Measurements from ENCODE around the gene MLXIP.

Gene MLXIP

DNA sequence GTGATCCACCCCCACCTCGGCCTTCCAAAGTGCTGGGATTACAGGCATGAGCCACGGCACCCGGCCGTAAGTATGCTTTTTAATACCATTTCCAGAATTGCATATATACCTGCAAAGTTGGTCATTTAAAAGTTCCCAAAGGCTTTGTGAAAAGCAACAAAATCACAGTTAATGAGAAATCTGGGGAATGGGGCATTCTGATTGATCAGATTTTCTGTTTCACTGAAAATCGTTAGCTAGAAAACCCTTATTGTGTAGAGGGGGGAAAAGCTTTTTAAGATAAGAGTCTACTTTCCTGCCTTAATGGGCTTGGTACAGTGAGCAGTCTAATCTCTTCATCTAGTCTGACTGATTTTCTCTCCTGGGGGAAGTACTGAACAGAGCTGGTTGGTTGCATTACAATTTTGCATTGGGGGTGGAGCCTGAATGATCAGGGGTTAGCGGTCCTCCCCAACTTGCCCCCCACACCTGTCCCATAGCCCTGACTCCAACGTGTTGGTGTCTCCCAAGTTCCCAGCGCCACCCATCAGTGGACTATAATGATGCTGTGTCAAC is 71.6 kb downstream of the MLXIP start:
- TF ChIP-seq, protein P1, sequence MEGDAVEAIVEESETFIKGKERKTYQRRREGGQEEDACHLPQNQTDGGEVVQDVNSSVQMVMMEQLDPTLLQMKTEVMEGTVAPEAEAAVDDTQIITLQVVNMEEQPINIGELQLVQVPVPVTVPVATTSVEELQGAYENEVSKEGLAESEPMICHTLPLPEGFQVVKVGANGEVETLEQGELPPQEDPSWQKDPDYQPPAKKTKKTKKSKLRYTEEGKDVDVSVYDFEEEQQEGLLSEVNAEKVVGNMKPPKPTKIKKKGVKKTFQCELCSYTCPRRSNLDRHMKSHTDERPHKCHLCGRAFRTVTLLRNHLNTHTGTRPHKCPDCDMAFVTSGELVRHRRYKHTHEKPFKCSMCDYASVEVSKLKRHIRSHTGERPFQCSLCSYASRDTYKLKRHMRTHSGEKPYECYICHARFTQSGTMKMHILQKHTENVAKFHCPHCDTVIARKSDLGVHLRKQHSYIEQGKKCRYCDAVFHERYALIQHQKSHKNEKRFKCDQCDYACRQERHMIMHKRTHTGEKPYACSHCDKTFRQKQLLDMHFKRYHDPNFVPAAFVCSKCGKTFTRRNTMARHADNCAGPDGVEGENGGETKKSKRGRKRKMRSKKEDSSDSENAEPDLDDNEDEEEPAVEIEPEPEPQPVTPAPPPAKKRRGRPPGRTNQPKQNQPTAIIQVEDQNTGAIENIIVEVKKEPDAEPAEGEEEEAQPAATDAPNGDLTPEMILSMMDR (IDR thresholded peaks at IDR 0.05; ENCODE audit: low read depth, low read length, missing control alignments) = no peak
- no peaks in the 10 kb centered on the region for H3K36me3 ChIP-seq (replicated peaks)
- no peak overlapping the region for H3K27ac ChIP-seq
- no peak for DNase-seq
- in situ Hi-C loops (cut with HindIII; ENCODE audit: low pct_ligation_motif_present, low sequenced_read_pairs) = no loop called here
- H3K4me3 ChIP-seq (ENCODE audit: low read depth, low read length) = no peak overlapping the region
- H3K27me3 ChIP-seq (replicated peaks) = no peaks in the 10 kb centered on the region

DNA sequence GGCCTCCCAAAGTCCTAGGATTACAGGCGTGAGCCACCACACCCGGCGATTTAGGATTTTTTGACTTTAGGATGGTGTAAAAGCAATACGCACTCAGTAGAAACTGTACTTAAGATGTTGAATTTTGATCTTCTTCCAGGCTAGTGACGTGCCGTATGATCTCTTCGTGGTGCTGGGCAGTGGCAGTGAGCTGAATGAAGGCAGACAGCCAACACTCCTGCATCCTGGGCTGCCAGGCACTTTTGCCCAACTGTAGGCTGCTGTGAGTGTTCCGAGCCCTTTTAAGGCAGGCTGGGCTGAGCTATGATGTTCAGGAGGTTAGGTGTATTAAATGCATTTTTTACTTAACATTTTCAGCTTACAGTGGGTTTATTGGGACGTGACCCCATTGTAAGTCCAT is 74.2 kb downstream of the MLXIP start:
- no peak overlapping the region for H3K27ac ChIP-seq
- H3K36me3 ChIP-seq (replicated peaks) = no peaks in the 10 kb centered on the region
- in situ Hi-C loops (cut with HindIII; ENCODE audit: low pct_ligation_motif_present, low sequenced_read_pairs) = no loop called here
- H3K4me3 ChIP-seq (ENCODE audit: low read depth, low read length) = no peak overlapping the region
- no peaks in the 10 kb centered on the region for H3K27me3 ChIP-seq (replicated peaks)
- TF ChIP-seq, protein P1 (IDR thresholded peaks at IDR 0.05; ENCODE audit: low read depth, low read length, missing control alignments) = no peak
- no peak for DNase-seq

DNA sequence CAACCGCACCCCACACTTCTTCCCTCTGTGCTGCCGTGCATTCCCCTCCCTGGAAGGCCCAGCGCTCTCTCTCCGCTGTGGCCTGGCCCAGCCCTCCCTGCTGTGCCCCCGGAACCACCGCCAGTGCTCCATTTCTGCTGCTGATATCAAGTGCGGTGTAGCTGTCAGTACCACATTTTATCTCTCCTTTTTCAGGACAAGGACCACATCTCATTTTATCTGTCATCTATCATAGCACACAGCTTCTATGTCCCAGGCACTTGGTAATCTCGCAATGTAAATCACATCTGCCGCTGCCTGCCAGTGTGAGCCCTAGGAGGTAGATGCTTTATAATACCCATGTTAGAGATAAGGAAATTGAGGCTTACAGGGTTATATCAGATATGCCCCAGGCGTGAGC is 77.1 kb downstream of the MLXIP start:
- in situ Hi-C loops (cut with HindIII; ENCODE audit: low pct_ligation_motif_present, low sequenced_read_pairs) = no loop called here
- H3K27me3 ChIP-seq (replicated peaks) = no peaks in the 10 kb centered on the region
- DNase-seq = no peak
- TF ChIP-seq, protein P1 (IDR thresholded peaks at IDR 0.05; ENCODE audit: low read depth, low read length, missing control alignments) = no peak
- H3K4me3 ChIP-seq (ENCODE audit: low read depth, low read length) = no peak overlapping the region
- H3K36me3 ChIP-seq (replicated peaks) = no peaks in the 10 kb centered on the region
- H3K27ac ChIP-seq = no peak overlapping the region

DNA sequence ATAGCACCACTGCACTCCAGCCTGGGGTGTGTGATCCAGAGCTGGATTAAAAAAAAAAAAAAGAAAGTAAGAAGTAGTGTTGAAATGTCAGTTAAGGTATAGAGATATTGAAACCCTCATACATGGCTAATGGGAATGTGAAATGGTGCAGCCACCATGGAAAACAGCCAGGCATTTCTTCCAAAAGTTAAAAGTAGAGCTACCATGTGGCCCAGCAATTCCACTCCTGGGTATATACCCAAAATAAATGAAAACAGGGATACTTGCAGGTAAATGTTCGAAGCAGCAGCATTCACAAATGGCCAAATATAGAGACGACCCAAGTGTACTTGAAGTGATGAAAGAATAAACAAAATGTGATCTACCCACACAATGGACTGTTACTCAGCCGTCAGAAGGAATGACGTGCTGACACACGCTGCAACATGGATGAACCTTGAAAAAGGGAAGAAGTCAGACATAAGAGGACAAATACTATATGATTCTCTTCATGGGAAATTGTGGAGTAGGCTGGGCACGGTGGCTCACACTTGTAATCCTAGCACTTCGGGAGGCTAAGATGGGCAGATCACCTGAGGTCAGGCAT is 80.2 kb downstream of the MLXIP start:
- in situ Hi-C loops (cut with HindIII; ENCODE audit: low pct_ligation_motif_present, low sequenced_read_pairs) = no loop called here
- Histone ChIP-seq H3K27me3 (replicated peaks) (no peaks in the 10 kb centered on the region), H3K4me3 (ENCODE audit: low read depth, low read length) (no peak overlapping the region), H3K36me3 (replicated peaks) (no peaks in the 10 kb centered on the region), H3K27ac (no peak overlapping the region)
- TF ChIP-seq, protein P1 (IDR thresholded peaks at IDR 0.05; ENCODE audit: low read depth, low read length, missing control alignments) = no peak
- DNase-seq = no peak

DNA sequence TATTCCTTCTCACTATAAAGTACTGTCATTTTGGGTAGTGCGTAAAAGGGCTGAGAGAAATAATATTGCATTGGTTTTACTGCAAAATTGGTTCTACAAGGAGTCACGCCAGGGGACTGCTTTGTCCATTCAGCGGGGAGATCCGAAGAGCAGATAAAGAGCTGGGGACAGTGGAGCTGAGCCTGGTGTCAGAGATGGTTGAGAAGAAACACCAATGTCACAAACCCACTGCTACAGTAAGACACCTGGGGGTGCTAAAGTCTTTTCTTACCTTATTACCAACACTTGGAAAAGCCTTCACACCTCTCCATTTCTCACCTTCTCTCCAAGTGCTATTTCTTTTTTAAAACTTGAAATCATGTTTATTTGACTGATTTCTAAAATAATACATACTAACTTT is 81.3 kb downstream of the MLXIP start:
- no peaks in the 10 kb centered on the region for H3K27me3 ChIP-seq (replicated peaks)
- in situ Hi-C loops (cut with HindIII; ENCODE audit: low pct_ligation_motif_present, low sequenced_read_pairs) = no loop called here
- TF ChIP-seq, protein P1 (IDR thresholded peaks at IDR 0.05; ENCODE audit: low read depth, low read length, missing control alignments) = peak; percentile 13

GRCh38 chr12:122160761-122161160 is 82.2 kb downstream of the MLXIP start:
- no peaks in the 10 kb centered on the region for H3K36me3 ChIP-seq (replicated peaks)
- H3K27ac ChIP-seq = no peak overlapping the region
- no peak for DNase-seq
- in situ Hi-C loops (cut with HindIII; ENCODE audit: low pct_ligation_motif_present, low sequenced_read_pairs) = no loop called here
- no peaks in the 10 kb centered on the region for H3K27me3 ChIP-seq (replicated peaks)
- TF ChIP-seq, protein P1 (IDR thresholded peaks at IDR 0.05; ENCODE audit: low read depth, low read length, missing control alignments) = no peak
- H3K4me3 ChIP-seq (ENCODE audit: low read depth, low read length) = no peak overlapping the region

More for the DNA sequence above, 81.3 kb downstream of the MLXIP start:
- no peaks in the 10 kb centered on the region for H3K36me3 ChIP-seq (replicated peaks)
- DNase-seq = no peak
- no peak overlapping the region for H3K4me3 ChIP-seq (ENCODE audit: low read depth, low read length)
- H3K27ac ChIP-seq = no peak overlapping the region

Measured in brain microvascular endothelial cell (primary cell).